Stomach (tissue), 4 donors: ENCODE data around the gene TWF1.

Experiments
- EP300 ChIP-seq: sonication (generic); formaldehyde crosslinking; IDR thresholded peaks from one replicate; pipeline ENCODE4 v1.6.1; 2017; ENCODE audit warnings: antibody characterized with exemption
- POLR2AphosphoS5 ChIP-seq, 3 donors: sonication (generic); formaldehyde crosslinking; IDR thresholded peaks; one replicate each; pipeline ENCODE4 v1.6.1; 2016; ENCODE audit warnings: antibody characterized with exemption in 3 of 3

DNA sequence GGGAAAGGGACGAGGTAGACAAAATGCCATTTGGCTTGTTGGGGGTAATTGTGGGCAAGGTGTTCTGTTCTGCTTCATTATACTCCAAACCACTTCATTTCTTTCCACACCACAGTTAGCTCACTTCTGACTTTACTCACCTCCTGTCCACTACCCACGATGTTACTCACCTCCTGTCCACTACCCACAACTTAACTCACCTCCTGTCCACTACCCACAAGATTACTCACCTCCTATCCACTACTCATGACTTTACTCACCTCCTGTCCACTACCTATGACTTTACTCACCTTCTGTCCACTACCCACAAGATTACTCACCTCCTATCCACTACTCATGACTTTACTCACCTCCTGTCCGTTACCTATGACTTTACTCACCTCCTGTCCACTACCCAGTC lies 10.1 kb upstream of the TWF1 start:
- no peak for TF ChIP-seq POLR2AphosphoS5 (IDR thresholded peaks at IDR 0.05)
- no peak for TF ChIP-seq EP300
